ENCODE results near the gene OLFML2B. TPM values are rescaled to one million over a fixed set of nuclear protein-coding genes. Genes with fewer than 3 reads are reported as not detected.

Gene OLFML2B
- total and polyA plus RNA-seq, 2 of the 4 experiments (the other 2 are of a cell fraction): 0.36 to 0.74 TPM

GRCh38 chr1:161970036-161970435, 53.6 kb downstream of the OLFML2B start:
- H3K36me3 ChIP-seq (ENCODE audit: control insufficient read depth, insufficient read depth, low read length): no peaks in the 10 kb centered on the region
- 77% methylated on average over 4 of the region's 6 CpGs; no CpG with 5 or more reads in 1 of the 2 experiments for WGBS, 2 experiments (ENCODE audit: extremely low coverage in 2 of 2, insufficient read length in 1 of 2)
- no peaks in the 10 kb centered on the region for H3K9me3 ChIP-seq (ENCODE audit: control insufficient read depth, insufficient read depth, low read length)
- H3K4me1 ChIP-seq (ENCODE audit: control insufficient read depth, insufficient read depth, low read length): no peaks in the 10 kb centered on the region
- TF ChIP-seq CTCF (conservative IDR thresholded peaks at IDR 0.05; ENCODE audit: low read depth, low read length) (no peak), NFE2L2 (IDR thresholded peaks at IDR 0.05; ENCODE audit: low read depth, low read length) (no peak), RAD21 (IDR thresholded peaks at IDR 0.05; ENCODE audit: low read length) (no peak), RCOR1 (IDR thresholded peaks at IDR 0.05; ENCODE audit: insufficient replicate concordance, low read length) (no peak), FOS (IDR thresholded peaks at IDR 0.05; ENCODE audit: low read depth, low read length) (no peak), RFX5 (IDR thresholded peaks at IDR 0.05; ENCODE audit: low read depth, low read length) (no peak), MXI1 (IDR thresholded peaks at IDR 0.05; ENCODE audit: borderline replicate concordance, low read depth, low read length) (no peak), MAZ (IDR thresholded peaks at IDR 0.05; ENCODE audit: borderline replicate concordance, low read depth, low read length) (no peak), ELK1 (IDR thresholded peaks at IDR 0.05; ENCODE audit: borderline replicate concordance, low read depth, low read length) (no peak)
- no peak overlapping the region for H2AK9ac ChIP-seq (replicated peaks; ENCODE audit: low read depth, low read length, poor library complexity)
- no peak overlapping the region for H4K5ac ChIP-seq (ENCODE audit: low read depth, low read length)
- no peaks in the 10 kb centered on the region for H4K20me1 ChIP-seq (ENCODE audit: insufficient read depth, low read length)
- no peak for DNase-seq
- no peak overlapping the region for H3K18ac ChIP-seq (ENCODE audit: low read depth, low read length)
- H2AFZ ChIP-seq (replicated peaks; ENCODE audit: low read length, poor library complexity): no peak overlapping the region
- H2BK120ac ChIP-seq (ENCODE audit: low read depth, low read length): no peak overlapping the region
- no peak overlapping the region for H4K91ac ChIP-seq (ENCODE audit: insufficient read depth, low read depth, low read length)
- no peak overlapping the region for H2BK15ac ChIP-seq (ENCODE audit: low read depth, low read length)
- H3K9me1 ChIP-seq (ENCODE audit: insufficient read depth, low read length): no peaks in the 10 kb centered on the region; the same call in 1 of the 2 replicates
- no peak overlapping the region for H3K27ac ChIP-seq (ENCODE audit: insufficient read depth, low read length)
- H3K23ac ChIP-seq (ENCODE audit: low read depth, low read length): no peak overlapping the region
- no peak overlapping the region for H3K4ac ChIP-seq (ENCODE audit: low read depth, low read length)
- no peak overlapping the region for H3K56ac ChIP-seq (ENCODE audit: extremely low read depth, insufficient read depth, low read length)
- in situ Hi-C loops (cut with MboI; ENCODE audit: low sequenced_read_pairs) (no loop called here), intact Hi-C loops (cut with micrococcal nuclease) (no loop called here), dilution Hi-C loops (cut with HindIII; ENCODE audit: low sequenced_read_pairs, unreplicated experiment) (no loop called here)
- BruUV-seq (replicated peaks): no TSS peak
- H3K4me2 ChIP-seq (ENCODE audit: low read depth, low read length): no peak overlapping the region
- H3K79me1 ChIP-seq (ENCODE audit: low read depth in 1 of 2, low read length in 2 of 2): no peaks in the 10 kb centered on the region
- peaks cover 3% of the 10 kb centered on the region for H3K27me3 ChIP-seq (ENCODE audit: control insufficient read depth, insufficient read depth, low read length)
- no peak overlapping the region for H2AK5ac ChIP-seq (ENCODE audit: low read depth, low read length)
- no peak overlapping the region for H2BK20ac ChIP-seq (ENCODE audit: low read depth, low read length)
- H4K8ac ChIP-seq (ENCODE audit: low read depth in 2 of 2, low read length in 2 of 2): no peak overlapping the region
- ATAC-seq (ENCODE audit: low read depth): no peak
- H3K14ac ChIP-seq (replicated peaks; ENCODE audit: low read depth, low read length): no peak overlapping the region
- H3K9ac ChIP-seq (ENCODE audit: low read depth, low read length): no peak overlapping the region
- H2BK5ac ChIP-seq (ENCODE audit: low read depth, low read length, poor library complexity, severe bottlenecking): no peak overlapping the region
- CTCF ChIA-PET: no interaction called here
- no peak overlapping the region for H3K4me3 ChIP-seq (ENCODE audit: insufficient read depth, low read depth, low read length)
- POLR2A ChIA-PET (ENCODE audit: unreplicated experiment): no interaction called here

All from IMR-90 (cell line).